ENCODE measurements around the gene C1RL.

GRCh38 chr12:7092229-7092985 lies 16.6 kb downstream of the C1RL start, which contains the start of gene C1R:
- TF ChIP-seq, protein P1, sequence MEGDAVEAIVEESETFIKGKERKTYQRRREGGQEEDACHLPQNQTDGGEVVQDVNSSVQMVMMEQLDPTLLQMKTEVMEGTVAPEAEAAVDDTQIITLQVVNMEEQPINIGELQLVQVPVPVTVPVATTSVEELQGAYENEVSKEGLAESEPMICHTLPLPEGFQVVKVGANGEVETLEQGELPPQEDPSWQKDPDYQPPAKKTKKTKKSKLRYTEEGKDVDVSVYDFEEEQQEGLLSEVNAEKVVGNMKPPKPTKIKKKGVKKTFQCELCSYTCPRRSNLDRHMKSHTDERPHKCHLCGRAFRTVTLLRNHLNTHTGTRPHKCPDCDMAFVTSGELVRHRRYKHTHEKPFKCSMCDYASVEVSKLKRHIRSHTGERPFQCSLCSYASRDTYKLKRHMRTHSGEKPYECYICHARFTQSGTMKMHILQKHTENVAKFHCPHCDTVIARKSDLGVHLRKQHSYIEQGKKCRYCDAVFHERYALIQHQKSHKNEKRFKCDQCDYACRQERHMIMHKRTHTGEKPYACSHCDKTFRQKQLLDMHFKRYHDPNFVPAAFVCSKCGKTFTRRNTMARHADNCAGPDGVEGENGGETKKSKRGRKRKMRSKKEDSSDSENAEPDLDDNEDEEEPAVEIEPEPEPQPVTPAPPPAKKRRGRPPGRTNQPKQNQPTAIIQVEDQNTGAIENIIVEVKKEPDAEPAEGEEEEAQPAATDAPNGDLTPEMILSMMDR (IDR thresholded peaks at IDR 0.05; ENCODE audit: low read length): peak; percentile 86
- no peak for TF ChIP-seq EZH2 (optimal IDR thresholded peaks at IDR 0.05; ENCODE audit: low read depth, low read length)

Data from MM.1S (cell line).